ENCODE results near the gene CXADR.
A peak's percentile ranks its signal among the peaks of the same experiment; 100 is the strongest.

The CXADR gene

DNA sequence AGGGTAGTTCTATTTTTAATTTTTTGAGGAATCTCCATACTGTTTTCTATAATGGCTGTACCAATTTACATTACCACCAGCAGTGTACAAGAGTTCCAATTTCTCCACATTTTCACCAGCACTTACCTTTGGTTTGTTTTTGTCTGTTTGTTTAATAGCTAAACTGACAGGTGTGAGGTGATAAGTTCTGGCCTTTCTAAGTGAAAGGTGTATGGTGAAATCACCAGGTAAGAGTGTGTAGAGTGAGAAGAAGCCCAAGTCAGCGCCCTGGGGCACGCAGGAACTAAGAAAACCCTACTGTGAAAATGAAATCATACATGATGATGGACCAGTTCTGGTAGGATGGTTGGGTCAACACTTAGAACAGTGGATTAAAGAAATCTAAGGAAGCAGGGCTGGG is 65.3 kb downstream of the CXADR start:
- Histone ChIP-seq H3K4me1 (ENCODE audit: insufficient read depth, low read length) (no peaks in the 10 kb centered on the region), H3K9ac (ENCODE audit: low read depth, low read length) (no peak overlapping the region), H3K36me3 (ENCODE audit: insufficient read depth, low read length) (no peaks in the 10 kb centered on the region; the same call in 1 of the 2 replicates), H3K9me3 (ENCODE audit: control insufficient read depth, insufficient read depth, low read length) (no peaks in the 10 kb centered on the region)

DNA sequence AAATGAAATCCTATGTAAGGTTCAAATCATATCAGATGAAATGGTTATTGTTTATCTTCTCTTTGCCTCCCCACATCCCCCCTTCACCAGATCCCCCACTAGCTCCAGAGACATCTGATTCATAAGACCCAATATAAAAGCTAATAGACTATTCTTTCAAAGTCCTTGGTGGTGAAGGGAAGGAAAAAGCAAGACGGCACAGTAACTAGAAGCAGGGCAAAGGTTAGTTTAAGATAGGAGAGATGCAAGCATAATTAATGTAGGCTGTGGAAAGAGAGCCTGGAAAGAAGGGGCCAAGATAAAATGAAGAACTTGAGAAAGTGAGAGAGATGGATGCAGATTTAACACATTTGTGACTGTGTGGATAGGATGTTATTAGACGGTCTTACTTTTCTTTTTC is 66.0 kb downstream of the CXADR start:
- Histone ChIP-seq H3K4me1 (ENCODE audit: insufficient read depth, low read length) (no peaks in the 10 kb centered on the region), H3K36me3 (ENCODE audit: insufficient read depth, low read length) (no peaks in the 10 kb centered on the region), H3K9ac (ENCODE audit: low read depth, low read length) (no peak overlapping the region), H3K9me3 (ENCODE audit: control insufficient read depth, insufficient read depth, low read length) (no peaks in the 10 kb centered on the region)

DNA sequence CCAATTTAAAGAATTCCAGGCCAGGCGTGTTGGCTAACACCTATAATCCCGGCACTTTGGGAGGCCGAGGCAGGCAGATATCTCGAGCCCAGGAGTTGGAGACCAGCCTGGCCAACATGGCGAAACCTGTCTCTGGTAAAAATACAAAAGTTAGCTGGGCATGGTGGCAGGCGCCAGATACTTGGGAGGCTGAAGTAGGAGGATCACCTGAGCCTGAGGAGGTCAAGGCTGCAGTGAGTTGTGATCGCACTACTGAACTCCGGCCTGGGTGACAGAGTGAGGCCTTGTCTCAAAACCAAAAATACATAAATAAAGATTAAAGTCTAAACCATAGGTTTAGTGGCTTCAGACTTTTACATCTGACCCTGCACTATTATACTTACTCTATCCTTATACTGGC is 67.5 kb downstream of the CXADR start:
- H3K4me1 ChIP-seq (ENCODE audit: insufficient read depth, low read length): no peaks in the 10 kb centered on the region
- no peaks in the 10 kb centered on the region for H3K36me3 ChIP-seq (ENCODE audit: insufficient read depth, low read length)
- H3K9me3 ChIP-seq (ENCODE audit: control insufficient read depth, insufficient read depth, low read length): no peaks in the 10 kb centered on the region
- H3K9ac ChIP-seq (ENCODE audit: low read depth, low read length): no peak overlapping the region

DNA sequence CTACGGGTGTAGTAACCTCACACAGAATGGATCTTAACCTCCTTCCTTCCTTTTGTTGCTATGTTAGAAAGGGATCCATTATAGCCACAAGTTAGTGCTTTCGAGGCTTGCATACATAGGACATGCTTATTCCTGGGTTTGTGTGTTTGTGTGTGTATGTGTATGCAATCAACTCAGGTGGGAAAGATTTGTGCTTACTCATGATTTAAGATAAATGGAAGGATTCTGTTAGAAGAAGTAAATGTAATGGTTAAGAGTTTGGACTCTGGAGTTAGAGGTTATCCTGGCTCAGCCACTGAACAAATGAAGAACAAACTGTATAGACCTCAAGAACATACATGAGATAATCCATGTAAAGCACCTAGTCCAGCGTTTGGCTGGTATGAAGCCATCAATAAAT is 71.1 kb downstream of the CXADR start:
- Histone ChIP-seq H3K36me3 (ENCODE audit: insufficient read depth, low read length) (no peaks in the 10 kb centered on the region), H3K9ac (ENCODE audit: low read depth, low read length) (no peak overlapping the region), H3K4me1 (ENCODE audit: insufficient read depth, low read length) (no peaks in the 10 kb centered on the region), H3K9me3 (ENCODE audit: control insufficient read depth, insufficient read depth, low read length) (no peaks in the 10 kb centered on the region)

DNA sequence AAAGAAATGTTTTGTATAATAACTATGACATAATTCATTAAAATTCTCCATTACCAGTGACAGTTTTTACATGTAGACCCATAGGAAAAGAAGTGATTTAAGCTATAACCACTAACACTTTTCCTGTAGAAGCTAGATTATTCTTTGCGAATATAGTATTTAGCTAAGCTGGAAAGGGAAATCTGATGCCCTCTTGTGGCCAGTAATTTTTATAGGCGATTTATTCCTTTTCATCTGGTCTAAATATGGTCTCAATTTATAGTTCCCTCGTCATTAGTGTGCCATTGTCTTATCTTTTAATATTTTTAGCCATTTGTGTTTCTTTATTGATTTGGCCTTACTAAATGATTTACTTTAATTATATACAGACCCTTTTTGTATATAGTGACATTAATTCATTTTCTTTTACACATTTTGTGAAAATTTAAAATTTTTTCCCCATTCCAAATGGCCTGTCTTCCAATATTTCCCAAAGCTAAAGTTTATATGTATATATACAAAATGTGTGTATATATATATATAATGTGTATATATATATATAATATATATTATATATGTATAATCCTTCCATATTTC is 73.1 kb downstream of the CXADR start:
- Histone ChIP-seq H3K9me3 (ENCODE audit: control insufficient read depth, insufficient read depth, low read length) (no peaks in the 10 kb centered on the region), H3K9ac (ENCODE audit: low read depth, low read length) (no peak overlapping the region), H3K4me1 (ENCODE audit: insufficient read depth, low read length) (no peaks in the 10 kb centered on the region), H3K36me3 (ENCODE audit: insufficient read depth, low read length) (no peaks in the 10 kb centered on the region)

DNA sequence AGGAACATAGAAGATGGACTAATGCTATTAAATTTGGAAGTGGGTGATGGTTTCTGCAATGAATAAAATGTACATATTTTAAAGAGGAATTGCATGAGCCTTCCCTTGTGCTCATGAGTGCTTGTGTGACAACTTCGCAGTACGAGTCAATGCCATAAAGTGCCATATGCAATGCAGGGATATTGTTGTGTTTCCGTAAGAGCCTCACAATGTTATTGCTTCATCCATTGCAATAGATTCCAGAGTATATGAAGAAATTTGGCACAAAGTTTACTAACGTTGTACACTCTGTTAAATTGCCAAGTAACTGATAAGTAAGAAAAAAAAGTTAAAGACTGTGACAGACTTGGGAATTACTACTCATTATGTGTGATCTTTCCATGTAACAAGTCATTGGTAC is 77.6 kb downstream of the CXADR start:
- Histone ChIP-seq H3K4me1 (ENCODE audit: insufficient read depth, low read length) (no peaks in the 10 kb centered on the region), H3K9me3 (ENCODE audit: control insufficient read depth, insufficient read depth, low read length) (no peaks in the 10 kb centered on the region), H3K36me3 (ENCODE audit: insufficient read depth, low read length) (peaks cover 12% of the 10 kb centered on the region), H3K9ac (ENCODE audit: low read depth, low read length) (no peak overlapping the region)

DNA sequence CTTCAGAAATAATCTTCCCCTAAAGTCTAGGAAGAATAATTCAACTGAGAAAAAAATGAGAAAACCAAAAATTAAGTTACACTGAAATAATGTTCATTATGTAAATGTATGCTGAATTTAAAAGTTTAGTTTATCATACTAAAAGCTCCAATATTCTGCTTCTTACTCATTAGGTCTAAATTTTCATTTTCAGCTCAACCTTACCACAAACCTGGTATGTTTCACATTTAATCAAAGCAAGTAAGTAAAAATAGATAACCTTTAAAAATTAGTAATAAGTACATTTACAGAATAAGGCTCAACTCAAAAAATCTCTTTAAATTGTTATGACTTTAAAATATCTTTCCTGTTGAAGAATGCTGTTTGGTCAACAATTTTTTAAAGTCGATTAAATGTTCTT is 84.8 kb downstream of the CXADR start:
- H3K4me1 ChIP-seq (ENCODE audit: insufficient read depth, low read length): no peaks in the 10 kb centered on the region
- H3K36me3 ChIP-seq (ENCODE audit: insufficient read depth, low read length): peaks cover 20% of the 10 kb centered on the region
- H3K9ac ChIP-seq (ENCODE audit: low read depth, low read length): no peak overlapping the region
- no peaks in the 10 kb centered on the region for H3K9me3 ChIP-seq (ENCODE audit: control insufficient read depth, insufficient read depth, low read length)

DNA sequence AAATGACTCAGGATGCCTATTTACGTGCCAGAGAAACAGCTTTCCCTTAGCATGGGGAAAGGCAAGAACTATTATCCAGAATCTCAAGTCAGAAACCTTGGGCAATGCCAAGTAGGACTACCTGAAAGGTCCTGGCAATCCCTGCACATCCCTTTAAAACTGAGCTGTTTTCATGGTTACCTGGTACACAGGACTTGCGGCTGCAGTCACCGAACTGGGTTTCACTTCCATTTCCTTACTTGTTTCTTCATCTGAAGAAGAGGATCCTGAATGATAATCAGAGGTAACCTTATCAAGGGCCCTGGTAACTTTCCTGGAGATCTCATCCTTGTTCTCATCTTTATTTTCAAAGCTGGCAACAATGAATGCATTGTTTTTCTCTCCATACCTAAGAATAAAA is 85.6 kb downstream of the CXADR start:
- Histone ChIP-seq H3K9ac (ENCODE audit: low read depth, low read length) (no peak overlapping the region), H3K9me3 (ENCODE audit: control insufficient read depth, insufficient read depth, low read length) (no peaks in the 10 kb centered on the region), H3K36me3 (ENCODE audit: insufficient read depth, low read length) (peaks cover 20% of the 10 kb centered on the region), H3K4me1 (ENCODE audit: insufficient read depth, low read length) (peaks cover 4% of the 10 kb centered on the region; the same call in 1 of the 2 replicates)

DNA sequence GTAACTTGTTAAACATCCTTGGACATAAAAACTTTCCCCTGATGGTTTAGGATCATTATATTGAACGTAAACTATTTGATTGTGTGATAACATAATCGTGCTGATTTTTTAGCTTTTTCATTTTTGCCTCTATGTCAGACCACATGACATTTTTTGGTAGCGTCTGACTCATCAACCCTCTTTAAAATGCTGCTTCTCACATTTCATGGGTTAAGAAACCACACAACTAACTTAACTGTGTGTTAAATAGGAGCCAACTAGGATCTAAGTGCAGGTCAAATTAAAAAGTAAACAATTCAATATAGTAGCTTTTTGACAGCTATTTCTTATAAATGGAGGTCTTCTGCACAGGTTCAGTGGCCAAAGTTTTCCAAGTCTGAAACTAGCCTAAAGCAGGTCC is 90.0 kb downstream of the CXADR start:
- no peak overlapping the region for H3K9ac ChIP-seq (ENCODE audit: low read depth, low read length)
- no peaks in the 10 kb centered on the region for H3K9me3 ChIP-seq (ENCODE audit: control insufficient read depth, insufficient read depth, low read length)
- H3K36me3 ChIP-seq (ENCODE audit: insufficient read depth, low read length): peaks cover 16% of the 10 kb centered on the region
- H3K4me1 ChIP-seq (ENCODE audit: insufficient read depth, low read length): peaks cover 5% of the 10 kb centered on the region; the same call in 1 of the 2 replicates

DNA sequence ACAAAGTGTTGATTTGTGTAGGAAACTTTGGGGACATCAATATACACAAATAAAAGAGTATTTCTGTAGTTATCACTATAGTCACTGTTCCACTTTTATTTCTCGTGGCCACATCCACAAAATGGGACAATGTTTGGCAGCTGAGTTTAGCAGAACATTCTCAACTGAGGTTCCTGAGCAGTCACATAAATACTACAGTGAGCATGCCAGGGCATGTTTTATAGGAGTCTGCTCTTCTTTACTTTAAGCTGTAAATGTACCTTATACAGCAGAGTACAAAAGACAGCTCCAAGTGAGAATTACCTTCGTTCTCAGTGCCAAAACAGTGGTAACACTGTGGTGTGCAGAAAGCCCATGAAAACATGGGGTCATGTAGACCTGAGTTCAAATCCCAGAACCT is 94.8 kb downstream of the CXADR start:
- no peak overlapping the region for H3K9ac ChIP-seq (ENCODE audit: low read depth, low read length)
- H3K4me1 ChIP-seq (ENCODE audit: insufficient read depth, low read length): peaks cover 5% of the 10 kb centered on the region; the same call in 1 of the 2 replicates
- no peaks in the 10 kb centered on the region for H3K9me3 ChIP-seq (ENCODE audit: control insufficient read depth, insufficient read depth, low read length)
- H3K36me3 ChIP-seq (ENCODE audit: insufficient read depth, low read length): peaks cover 14% of the 10 kb centered on the region

DNA sequence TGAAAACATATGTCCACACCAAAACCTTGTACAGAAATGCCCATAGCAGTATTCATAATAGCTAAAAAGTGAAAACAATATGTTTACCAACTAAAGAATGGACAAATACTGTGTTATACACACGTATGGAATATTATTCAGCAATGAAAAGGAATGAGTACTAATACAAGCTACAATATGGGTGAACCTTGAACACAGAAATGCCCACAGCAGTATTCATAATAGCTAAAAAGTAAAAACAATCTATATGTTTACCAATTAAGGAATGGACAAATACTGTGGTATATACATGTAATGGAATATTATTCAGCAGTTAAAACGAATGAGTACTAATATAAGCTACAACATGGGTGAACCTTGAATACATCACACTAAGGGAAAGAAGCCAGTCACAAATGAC is 96.8 kb downstream of the CXADR start:
- no peak overlapping the region for H3K9ac ChIP-seq (ENCODE audit: low read depth, low read length)
- H3K4me1 ChIP-seq (ENCODE audit: insufficient read depth, low read length): no peaks in the 10 kb centered on the region
- H3K9me3 ChIP-seq (ENCODE audit: control insufficient read depth, insufficient read depth, low read length): no peaks in the 10 kb centered on the region
- H3K36me3 ChIP-seq (ENCODE audit: insufficient read depth, low read length): peaks cover 8% of the 10 kb centered on the region

DNA sequence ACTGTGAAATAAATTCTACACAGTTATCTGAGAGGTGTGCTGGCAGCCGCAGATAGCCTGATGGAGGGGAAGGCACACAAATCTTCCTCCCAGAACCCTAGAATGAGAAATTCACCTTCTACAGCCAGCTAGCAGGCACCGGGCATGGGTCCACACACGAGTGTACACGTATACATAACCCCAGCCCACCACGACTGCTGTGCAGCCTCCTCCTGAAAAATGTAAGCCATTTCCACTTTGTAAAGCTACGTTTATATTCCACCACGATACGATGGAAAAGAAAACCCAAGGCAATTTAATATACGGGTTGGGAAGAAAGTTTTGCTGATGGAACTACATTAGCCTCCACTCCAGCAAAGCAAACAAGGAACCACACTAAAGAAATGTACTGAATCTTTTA is 98.1 kb downstream of the CXADR start:
- H3K9ac ChIP-seq (ENCODE audit: low read depth, low read length): peak overlapping the region; percentile 97
- no peaks in the 10 kb centered on the region for H3K4me1 ChIP-seq (ENCODE audit: insufficient read depth, low read length)
- peaks cover 4% of the 10 kb centered on the region for H3K36me3 ChIP-seq (ENCODE audit: insufficient read depth, low read length)
- H3K9me3 ChIP-seq (ENCODE audit: control insufficient read depth, insufficient read depth, low read length): no peaks in the 10 kb centered on the region

DNA sequence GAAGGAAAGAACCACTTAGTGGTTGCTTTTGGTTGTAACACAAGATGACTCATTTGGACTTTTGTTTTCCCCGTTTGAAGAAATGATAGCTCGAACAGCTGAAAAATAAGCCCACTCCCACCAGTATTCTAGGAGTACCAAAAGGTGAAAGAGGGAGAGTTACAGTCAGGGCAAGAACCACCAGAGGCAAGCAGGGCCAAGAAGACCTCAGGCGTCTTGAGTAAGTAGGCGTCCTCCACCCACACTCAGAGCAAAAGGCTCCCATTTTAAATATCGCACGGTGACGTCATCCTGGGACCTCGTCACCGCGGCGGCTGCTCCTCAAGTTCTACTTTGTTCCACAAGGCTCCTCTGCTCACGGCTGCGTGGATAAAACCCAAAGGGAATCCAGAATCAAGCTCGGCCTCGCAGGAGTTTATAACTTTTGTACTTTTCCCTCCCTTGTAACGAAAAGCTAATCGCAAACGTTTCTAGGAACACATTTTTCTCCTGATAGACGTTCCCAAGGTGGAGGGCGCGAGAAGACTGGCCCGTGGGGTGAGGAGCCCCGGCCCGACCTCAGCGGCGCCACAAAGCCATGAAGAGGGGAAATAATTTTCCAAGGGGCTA is 98.7 kb downstream of the CXADR start:
- H3K36me3 ChIP-seq (ENCODE audit: insufficient read depth, low read length): peaks cover 4% of the 10 kb centered on the region
- no peaks in the 10 kb centered on the region for H3K9me3 ChIP-seq (ENCODE audit: control insufficient read depth, insufficient read depth, low read length)
- no peaks in the 10 kb centered on the region for H3K4me1 ChIP-seq (ENCODE audit: insufficient read depth, low read length)
- H3K9ac ChIP-seq (ENCODE audit: low read depth, low read length): peak overlapping the region; percentile 97

DNA sequence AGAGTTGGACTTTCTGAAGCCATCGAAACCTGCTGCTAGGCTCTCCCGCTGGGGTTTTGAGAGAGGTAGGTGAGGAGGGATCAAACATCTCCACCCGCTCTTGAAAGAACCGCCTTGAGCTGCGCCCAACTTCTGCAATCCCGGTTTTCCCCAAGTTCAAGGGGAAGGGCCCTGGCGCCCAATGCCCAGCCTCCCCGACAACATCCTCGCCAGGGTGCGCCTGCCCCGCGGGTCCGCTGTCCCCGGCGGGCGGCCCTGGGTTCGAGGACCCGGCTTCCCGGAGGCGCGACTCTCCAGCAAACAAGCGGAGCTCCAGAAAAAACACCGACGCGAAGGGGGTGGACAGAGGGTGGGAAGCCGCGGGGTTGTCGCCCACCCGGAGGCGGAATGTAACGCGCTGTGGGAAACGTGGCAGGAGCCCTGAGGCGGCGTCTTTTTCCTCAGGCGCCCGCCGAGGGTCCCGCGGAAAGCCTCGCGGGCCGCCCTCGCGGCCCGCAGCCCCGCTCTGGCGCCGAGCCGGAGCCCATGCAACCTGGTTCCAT is 99.3 kb downstream of the CXADR start:
- Histone ChIP-seq H3K9ac (ENCODE audit: low read depth, low read length) (peak overlapping the region; percentile 97), H3K36me3 (ENCODE audit: insufficient read depth, low read length) (peaks cover 4% of the 10 kb centered on the region)

DNA sequence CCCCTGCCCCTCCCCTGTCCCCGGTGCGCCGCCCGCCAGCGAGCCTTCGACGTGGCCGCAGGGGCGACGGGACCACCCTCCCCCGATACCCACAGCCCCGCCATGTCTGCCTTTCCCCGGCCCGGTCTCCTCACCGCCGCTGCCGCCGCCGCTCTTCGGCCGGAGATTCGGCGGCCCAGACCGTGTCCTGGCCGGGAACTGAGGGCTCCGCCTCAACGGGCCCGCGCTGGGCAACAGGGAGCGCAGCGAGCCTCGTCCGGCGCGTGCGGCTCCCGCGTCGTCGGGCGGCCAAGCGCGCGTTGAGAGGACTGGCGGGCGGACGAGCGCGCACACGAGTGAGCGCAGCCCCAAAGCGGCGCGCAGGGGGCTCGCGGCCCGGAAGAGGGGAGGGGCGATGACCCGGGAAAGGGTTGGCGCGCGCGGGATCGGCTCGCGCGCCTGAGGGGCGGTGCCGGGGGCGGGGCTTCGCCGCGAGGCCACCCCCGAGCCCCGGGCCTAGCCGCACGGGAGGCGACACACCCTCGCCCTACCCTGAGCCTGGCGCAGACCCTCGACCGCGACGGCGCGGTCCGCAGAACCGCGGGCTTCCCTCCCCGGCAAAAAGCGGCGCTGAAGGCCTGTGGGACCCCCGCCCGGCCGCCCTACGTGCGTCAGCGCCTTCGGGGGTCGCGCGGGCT is 99.9 kb downstream of the CXADR start, which contains the start of gene BTG3:
Gene BTG3, minus strand, starts transcription at position 337 of the 677 bp plus-strand sequence. CDS start 3,757 bp downstream, outside the sequence.
- H3K36me3 ChIP-seq (ENCODE audit: insufficient read depth, low read length): peaks cover 4% of the 10 kb centered on the region
- H3K9ac ChIP-seq (ENCODE audit: low read depth, low read length): peak within 1 kb of the TSS; percentile 97
- H3K4me1 ChIP-seq (ENCODE audit: insufficient read depth, low read length): no peaks in the 10 kb centered on the region
- no peaks in the 10 kb centered on the region for H3K9me3 ChIP-seq (ENCODE audit: control insufficient read depth, insufficient read depth, low read length)

More for the DNA sequence above, 99.3 kb downstream of the CXADR start:
- H3K9me3 ChIP-seq (ENCODE audit: control insufficient read depth, insufficient read depth, low read length): no peaks in the 10 kb centered on the region
- no peaks in the 10 kb centered on the region for H3K4me1 ChIP-seq (ENCODE audit: insufficient read depth, low read length)
